Omental fat pad (tissue), 4 donors: ENCODE measurements around the gene NFIA. TPM values are rescaled to one million over a fixed set of nuclear protein-coding genes. Genes with fewer than 3 reads are reported as not detected.

Experiments used
- ATAC-seq: fragments of 150-250 bp; one replicate; pipeline ENCODE4 v1.9.1; 2016; ENCODE audit warnings: mild to moderate bottlenecking, moderate library complexity; ENCODE audit not compliant: low FRiP score
- DNase-seq: peaks from one replicate; pipeline ENCODE4 v3.0.0-alpha.2; 2019; ENCODE audit warnings: low spot score
- CTCF ChIP-seq, 3 donors: fragments of 450-650 bp; IDR thresholded peaks; one replicate each; pipeline ENCODE4 v1.5.1; 2016 to 2017; ENCODE audit warnings: antibody characterized with exemption in 3 of 3, mild to moderate bottlenecking in 3 of 3, moderate library complexity in 2 of 3
- total RNA-seq, 4 donors: library from RNA; depleted of rRNA; stranded (reverse); fragments of >200 nt; gene quantifications; one replicate each; pipeline ENCODE4 v1.1.0, GENCODE V29; 2016

The NFIA gene
- total RNA-seq, 4 donors from 2014 or later = 61.1 to 159 (median 77.5) TPM

- ATAC-seq (no peak), DNase-seq (no peak)
- TF ChIP-seq CTCF (IDR thresholded peaks at IDR 0.05) = no peak
These were observed 305.5 kb downstream of the NFIA start for GRCh38 chr1:61387829-61388228.

- ATAC-seq = no peak
- TF ChIP-seq CTCF (IDR thresholded peaks at IDR 0.05) = no peak
- DNase-seq = no peak
These were observed 306.2 kb downstream of the NFIA start for GRCh38 chr1:61388566-61388965.

- ATAC-seq (no peak), DNase-seq (no peak)
- TF ChIP-seq CTCF (IDR thresholded peaks at IDR 0.05) = no peak
These were observed 307.0 kb downstream of the NFIA start for GRCh38 chr1:61389194-61389925.

- TF ChIP-seq CTCF (IDR thresholded peaks at IDR 0.05) = no peak
- DNase-seq (no peak), ATAC-seq (no peak)
These were observed 307.8 kb downstream of the NFIA start for GRCh38 chr1:61389926-61390845.

GRCh38 chr1:61391730-61392129 is 309.4 kb downstream of the NFIA start:
- TF ChIP-seq CTCF (IDR thresholded peaks at IDR 0.05) = no peak
- no peak for DNase-seq
- ATAC-seq = no peak

GRCh38 chr1:61392409-61393242 is 310.3 kb downstream of the NFIA start:
- DNase-seq (no peak), ATAC-seq (no peak)
- TF ChIP-seq CTCF (IDR thresholded peaks at IDR 0.05) = no peak
